T-helper 22 cell (primary cell): ENCODE measurements around the gene SPRED3.
A peak's percentile ranks its signal among the peaks of the same experiment; 100 is the strongest.

Source experiments
- DNase-seq: peaks from one replicate; pipeline ENCODE4 v3.0.0-alpha.2; 2020; ENCODE audit warnings: low read depth

The SPRED3 gene

DNA sequence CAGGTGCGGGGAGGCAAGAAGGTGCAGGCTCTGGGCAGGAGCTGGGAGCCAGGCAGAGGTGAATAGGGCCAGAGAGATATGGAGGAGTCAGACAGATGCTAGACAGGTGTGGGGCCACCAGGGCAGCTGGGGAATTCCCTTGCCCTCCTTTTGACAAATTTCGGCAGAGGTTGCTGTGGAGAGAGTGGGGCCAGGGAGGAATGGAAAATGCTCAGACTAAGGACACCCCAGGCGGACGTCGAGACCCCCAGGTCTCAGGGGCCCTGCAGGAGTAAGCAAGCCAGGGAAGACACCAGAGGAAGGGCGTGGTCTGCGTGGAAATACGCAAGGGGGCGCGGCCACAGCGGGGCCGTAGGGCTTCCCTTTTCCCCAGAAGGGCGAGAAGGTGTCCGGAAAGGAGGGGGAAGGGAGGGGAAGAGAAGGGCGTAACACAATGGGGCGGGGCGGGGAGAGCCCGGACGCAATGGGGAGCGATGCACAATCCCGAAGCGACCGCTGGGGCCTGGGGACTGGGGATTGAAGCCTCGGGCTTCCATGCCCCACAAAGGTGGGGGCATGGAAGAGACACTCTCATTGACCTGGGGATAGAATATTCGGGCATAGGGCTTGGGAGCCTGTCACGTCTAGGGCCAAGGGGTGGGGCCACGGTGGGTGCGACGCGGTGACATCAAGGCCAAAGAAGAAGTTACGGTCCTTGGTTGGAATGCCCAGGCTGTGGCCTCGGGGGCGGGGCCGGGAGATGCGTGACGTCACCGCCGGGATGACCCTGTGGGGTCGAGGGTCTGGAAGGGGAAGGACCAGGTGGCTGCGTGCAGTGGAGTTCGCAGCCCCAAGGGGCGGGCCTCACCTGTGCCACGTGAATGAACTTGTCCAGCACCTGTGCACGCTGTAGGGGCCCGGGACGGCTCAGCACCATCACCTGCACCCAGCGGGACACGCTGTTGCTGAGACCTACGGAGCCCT lies 29.3 kb downstream of the SPRED3 start:
- DNase-seq: peak; percentile 25

DNA sequence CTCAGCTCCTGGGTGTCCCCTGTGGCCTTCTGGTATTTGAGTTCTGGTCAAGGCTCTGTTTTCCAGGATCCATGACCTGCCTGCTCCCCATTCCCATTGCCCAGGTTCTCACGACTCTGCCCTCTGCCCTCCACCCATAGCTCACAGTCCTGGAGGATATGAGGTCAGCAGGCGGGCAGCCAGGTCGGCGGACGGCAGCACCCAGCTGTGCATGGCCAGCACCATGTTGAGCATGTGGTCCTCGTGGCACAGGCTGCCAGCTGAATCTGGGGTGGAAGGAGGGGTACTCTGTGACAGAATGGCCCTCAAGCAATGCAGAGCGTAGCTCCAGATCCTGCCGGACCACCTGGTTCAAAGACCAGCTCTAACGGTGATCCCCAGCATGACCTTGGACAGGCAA lies 32.4 kb downstream of the SPRED3 start:
- DNase-seq: no peak

DNA sequence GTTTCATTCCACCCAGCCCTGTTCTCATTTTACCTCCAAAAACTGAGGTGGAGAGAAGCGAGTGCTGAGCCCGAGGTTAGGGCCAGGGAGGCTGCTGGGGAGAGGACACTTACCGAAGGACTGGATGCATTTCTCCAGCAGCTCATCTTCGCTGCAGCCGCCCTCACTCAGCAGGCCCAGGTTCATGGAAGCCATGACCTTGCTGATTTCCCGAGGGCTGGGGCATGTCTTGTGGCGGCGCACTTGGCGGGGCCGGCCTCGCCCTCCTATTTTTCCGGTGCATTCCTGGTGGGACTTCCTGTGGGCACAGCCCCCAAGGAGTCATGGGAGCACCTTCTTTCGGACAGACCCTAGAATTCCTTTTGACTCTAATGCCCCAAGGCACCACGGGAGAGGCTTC lies 33.4 kb downstream of the SPRED3 start:
- DNase-seq: no peak

DNA sequence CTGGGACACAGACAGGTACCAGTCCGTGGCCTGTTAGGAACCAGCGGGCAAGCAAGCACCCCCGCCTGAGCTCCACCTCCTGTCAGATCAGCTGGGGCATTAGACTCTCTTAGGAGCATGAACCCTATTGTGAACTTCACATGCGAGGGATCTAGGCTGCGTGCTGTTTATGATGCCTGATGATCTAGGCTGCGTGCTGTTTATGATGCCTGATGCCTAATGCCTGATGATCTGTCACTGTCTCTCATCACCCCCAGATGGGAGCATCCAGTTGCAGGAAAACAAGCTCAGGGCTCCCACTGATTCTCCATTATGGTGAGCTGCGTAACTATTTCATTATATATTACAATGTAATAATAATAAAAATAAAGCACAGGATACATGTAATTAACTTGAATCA lies 33.9 kb downstream of the SPRED3 start:
- no peak for DNase-seq

DNA sequence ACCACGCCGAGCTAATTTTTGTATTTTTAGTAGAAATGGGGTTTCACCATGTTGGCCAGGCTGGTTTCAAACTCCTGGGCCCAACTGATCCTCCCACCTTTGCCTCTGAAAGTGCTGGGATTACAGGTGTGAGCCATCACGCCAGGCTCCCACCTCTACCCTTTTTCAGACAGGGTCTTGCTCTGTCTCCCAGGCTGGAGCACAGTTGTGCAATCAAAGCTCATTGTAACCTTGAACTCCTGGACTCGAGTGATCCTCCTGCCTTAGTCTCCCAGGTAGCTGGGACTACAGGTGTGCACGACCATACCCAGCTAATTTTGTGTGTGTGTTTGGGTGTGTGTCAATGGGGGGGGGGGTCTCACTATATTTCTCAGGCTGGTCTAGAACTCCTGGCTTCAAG lies 35.8 kb downstream of the SPRED3 start:
- no peak for DNase-seq

DNA sequence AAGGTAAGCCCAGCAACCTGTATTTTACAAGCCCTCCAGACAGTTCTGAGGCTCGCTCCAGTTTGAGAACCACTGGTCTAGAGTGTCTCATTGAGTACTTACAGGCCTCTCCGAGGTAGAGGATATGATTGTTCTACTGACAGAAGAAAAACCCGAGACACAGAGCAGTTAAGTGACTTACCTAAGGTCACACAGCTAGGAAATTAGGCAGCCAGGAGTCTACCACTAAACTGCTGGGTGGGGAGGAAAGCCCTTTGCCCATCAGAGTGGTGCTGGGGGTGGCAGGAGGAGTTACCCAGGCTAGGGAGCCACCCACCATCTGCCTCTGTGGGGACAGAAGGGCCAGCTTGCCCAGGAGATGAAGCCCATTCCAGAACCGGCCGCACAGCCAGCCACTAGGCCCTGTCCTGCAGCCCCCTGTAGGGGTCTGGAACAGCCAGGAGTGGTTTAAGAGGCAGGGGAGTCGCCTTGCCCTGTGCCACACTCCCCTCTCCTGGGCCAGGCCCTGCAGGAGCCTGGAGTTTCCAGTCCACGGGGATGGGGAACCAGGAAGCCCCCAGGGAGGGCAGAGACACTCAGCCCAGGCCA lies 36.8 kb downstream of the SPRED3 start:
- DNase-seq: no peak

DNA sequence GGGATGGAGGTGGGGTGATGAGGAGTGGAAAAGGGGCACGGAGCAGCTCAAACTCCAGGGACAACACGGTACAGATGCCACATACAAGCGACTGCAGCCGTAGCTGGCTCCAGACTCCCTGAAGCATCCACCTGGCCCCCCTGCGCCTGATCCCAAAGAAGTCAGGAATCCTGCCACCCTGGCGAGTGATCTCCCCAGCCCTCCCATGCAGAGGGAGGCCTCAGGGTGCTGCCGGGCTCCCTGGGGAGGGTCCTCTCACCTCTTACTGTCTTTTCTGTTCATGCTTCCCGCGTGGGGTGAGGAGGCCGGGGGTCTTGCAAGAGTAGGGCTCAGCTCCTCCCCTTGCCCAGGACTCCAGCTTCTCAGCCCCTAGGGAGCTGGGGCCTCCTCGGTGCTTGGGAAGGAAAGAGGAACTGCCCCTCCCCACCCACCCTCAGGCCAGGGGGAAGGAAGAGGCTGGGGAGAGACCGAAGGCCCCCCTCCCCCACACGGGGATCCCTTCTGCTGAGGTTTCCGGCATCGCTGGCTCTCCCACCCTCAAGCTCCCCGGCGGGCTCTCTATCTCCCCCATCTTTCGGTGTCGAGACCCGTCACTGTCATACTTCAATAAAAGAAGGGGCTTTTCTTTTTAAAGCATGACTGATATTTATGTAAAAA lies 37.4 kb downstream of the SPRED3 start, which contains the start of gene RASGRP4:
TSS of gene RASGRP4 (minus strand) at position 410 of the 657 bp plus-strand sequence. CDS start at position 282, 128 bp downstream.
- DNase-seq: peak; percentile 39

DNA sequence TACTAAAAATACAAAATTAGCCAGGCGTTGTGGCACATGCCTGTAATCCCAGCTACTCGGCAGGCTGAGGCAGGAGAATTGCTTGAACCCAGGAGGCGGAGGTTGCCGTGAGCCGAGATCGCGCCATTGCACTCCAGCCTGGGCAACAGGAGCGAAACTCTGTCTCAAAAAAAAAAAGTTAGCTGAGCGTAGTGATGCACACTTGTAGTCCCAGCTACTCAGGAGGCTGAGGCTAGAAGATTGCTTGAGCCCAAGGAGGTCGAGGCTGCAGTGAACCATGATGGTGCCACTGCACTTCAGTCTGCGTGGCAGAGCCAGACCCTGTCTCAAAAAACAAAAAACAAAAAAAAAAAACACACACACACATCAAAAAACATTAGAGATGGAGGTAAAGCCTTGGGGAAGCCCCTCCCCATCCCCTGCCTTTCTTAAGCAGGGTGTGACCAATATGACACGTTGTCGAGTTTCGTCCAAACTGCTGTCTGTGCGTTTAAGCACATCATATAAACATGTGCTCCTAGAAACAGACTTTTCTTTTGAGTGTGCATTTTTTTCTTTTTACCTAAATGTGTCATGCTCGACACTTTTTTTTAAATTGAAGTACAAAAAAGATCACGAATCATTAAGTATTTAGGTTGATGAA lies 38.7 kb downstream of the SPRED3 start:
- DNase-seq: peak; percentile 26

DNA sequence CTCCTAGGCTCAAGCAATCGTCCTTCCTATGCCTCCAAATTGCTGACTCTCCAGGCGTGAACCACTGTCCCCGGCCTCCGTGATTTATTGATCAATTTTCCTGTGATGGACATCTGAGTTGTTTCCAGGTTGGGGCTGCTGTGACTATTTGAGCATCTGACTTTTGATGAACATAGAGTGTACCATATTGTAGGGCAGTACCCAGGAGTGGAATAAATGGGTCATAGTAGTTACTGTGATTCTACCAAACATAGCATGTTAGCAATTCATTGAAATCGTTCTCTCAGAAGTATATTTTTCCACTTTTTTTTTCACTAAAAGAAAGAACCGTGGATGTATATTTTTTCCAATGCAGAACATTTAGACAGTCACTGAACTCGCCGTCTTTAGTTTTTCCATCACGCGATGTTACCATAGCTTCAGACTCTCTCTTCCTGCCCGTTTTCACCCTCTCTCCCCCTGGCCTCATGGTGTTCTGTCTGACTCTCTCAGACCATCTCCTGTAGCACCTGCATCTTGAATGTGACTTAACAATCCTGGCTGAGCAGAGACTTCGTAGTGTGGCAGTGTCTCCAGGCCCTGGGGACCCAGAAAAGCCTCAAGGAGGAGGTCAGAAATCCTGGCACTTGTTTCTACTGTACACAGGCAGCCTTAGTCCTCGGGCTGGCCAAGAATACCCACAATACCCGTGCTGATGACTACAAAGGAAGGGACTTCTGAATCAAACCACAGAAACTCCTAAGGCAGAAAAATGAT lies 40.7 kb downstream of the SPRED3 start:
- DNase-seq: no peak

DNA sequence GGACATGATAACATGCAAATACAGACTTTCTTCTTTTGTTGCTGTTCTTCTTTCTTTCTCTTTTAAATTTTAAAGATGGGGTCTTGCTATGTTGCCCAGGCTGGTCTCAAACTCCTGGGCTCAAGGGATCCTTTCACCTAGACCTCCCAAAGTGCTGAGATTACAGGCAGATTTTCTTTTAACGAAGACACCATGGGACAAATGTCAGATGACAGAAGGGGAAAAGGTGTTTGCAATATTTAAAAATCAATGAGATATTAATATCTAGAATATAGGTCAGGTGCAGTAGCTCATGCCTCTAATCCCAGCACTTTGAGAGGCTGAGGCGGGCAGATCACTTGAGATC lies 41.3 kb downstream of the SPRED3 start:
- no peak for DNase-seq

DNA sequence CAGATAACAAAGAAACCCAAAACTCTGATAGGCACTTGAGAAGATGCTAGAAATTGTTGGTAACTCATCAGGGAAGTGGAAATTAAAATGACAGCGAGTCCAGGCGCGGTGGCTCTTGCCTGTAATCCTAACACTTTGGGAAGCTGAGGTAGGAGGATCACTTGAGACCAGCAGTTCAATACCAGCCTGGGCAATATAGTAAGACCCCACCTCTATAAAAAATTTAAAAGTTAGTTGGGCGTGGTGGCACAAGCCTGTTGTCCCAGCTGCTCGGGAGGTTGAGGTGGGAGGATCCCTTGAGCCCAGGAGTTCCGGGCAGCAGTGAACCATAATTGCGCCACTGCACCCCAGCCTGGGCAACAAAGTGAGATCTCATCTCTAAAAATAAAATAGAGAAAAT lies 42.4 kb downstream of the SPRED3 start:
- DNase-seq: no peak

DNA sequence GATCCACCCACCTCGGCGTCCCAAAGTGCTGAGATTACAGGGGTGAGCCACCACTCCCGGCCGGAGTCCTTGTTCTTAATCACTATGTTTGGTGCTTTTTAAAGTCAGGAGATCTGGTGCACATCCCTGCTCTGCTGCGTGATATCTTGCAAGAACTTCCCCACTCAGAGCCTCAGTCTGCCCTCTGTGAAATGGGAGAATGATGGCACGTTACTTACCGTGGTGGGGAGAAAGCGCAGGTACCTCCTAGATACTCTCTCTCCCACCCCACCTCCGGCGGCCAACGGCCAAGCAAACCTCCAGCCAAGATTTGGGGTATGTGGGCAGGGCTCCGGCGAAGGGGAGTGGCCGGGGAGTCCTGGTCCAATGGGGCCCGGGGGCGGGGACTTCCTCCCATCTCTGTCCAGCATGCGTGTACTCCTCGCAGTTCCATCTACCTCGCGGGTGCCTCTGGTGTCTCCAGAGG lies 44.8 kb downstream of the SPRED3 start, which contains the start of gene RYR1:
TSS of gene RYR1 (plus strand) at position 424 of the 466 bp plus-strand sequence. CDS start 139 bp downstream, outside the sequence.
- DNase-seq: peak; percentile 21

DNA sequence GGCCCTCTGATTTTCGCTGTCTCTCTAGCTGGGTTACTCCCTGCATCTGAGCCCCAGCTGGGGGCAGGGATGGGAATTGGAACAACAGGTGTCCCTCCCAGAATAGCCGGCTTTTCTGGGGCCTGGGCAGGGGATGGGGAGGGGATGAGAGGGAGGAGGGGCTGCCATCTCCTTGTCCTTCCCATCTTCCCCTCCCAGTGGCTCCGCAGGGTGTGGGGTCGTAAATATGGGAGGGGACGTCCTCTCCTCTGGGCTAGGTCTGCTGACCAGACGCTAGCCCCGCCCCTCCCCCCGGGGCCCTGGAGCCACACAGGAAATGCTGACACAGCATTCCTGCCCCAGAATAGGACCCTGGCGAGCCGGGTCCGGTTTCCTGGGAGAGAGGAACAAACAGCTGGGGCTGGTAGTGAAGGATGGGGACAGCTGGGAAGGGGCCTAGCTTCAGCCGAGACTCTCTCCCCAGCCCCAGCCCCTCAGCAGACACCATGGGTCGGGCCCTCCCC lies 46.1 kb downstream of the SPRED3 start:
- no peak for DNase-seq

DNA sequence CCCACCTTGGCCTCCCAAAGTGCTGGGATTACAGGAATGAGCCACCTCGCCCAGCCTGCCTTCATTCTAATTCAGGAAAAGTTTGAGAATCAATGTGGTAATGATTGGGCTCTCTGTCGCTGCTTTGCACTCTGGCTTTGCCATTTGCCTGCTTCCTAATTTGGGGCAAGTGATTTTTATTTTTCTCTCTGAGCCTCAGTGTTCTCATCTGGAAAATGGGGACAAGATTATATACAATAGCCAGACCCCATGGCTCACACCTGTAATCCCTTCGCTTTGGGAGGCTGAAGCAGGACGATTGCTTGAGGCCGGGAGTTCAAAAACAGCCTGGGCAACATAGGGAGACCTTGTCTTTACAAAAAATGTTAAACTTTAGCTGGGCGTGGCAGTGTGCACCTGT lies 48.8 kb downstream of the SPRED3 start:
- no peak for DNase-seq

DNA sequence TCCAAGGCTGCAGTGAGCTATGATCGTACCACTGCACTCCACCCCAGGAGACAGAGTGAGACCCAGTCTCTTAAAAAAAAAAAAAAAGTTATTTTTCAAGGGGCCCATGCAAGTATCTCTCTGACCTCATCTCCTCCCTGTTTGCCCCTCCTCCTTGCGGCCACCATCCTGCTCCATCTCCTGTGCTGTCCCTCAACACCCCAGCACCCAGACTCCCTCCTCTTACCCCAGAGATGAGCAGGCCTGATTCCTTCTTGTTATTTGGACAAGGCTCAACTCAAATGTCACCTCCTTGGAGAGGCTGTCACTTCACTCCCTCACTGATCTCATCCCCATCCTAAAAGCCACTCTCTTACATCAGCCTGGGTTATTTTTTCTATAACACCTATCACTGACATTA lies 49.4 kb downstream of the SPRED3 start:
- DNase-seq: no peak

DNA sequence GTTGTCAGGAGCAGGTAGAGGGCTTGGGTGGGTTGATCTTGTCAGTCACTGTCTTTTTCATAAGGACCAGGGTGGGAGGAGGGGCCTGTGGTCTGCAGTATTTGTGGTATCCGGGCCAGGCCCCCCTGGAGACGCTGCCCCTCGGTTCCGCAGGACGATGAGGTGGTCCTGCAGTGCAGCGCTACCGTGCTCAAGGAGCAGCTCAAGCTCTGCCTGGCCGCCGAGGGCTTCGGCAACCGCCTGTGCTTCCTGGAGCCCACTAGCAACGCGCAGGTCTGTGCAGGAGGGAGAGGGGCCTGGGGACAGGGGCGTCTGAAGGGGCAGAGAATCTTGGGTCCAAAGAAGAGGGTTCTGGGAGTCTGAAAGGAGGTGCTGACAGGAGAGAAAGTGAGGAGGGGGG lies 52.1 kb downstream of the SPRED3 start:
- DNase-seq: no peak

DNA sequence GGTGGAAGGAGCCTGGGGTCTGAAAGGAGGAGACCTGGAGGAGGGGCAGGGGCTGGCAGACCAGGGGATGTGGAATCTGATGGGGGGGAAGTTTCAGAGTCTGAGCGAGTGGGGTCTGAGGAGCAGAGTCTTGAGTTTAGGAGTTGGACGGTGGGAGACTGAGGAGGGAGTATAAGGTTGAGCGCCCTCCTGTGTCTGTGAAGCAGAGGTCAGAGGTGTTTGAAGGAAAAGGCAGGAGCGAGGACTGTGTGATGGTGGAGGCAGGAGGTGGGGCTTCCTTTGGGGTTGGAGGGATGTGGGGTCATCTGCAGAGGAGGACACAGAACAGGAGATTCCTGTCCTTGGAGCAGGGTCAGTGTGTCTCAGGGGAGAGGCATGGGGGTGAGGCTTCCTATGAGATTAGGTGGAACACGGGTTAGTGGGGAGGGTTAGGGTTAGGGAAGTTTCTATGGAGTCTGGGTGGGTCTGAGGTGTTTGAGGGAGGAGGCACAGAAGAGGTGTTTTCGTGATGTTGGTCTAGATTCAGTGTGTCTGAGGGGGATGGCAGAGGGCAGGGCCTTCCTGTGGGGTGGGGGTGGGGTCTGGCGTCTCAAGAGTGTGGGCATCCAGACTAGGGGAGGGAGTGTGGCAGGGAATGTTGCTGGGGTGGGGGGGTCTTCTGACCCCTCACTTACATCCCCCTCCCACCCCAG lies 53.3 kb downstream of the SPRED3 start:
- no peak for DNase-seq

DNA sequence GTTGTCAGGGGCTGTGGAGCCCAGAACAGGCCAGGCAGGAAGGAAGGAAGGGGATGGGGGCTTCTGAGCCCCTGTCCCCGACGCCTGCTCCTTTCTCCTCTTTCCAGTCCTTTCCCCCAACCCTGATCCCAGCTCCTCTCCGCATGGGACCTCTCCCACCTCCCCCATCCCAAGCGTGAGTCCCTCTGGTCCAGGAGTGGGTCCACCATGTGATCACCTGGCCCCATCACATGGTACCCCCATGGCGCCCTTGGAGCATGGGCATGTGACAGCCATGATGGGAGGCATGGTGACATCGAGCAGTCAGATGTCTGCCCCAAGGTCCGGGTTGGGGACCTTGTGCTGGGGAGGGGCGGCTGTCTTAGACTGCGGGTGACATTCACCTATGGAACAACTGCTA lies 54.2 kb downstream of the SPRED3 start:
- no peak for DNase-seq

DNA sequence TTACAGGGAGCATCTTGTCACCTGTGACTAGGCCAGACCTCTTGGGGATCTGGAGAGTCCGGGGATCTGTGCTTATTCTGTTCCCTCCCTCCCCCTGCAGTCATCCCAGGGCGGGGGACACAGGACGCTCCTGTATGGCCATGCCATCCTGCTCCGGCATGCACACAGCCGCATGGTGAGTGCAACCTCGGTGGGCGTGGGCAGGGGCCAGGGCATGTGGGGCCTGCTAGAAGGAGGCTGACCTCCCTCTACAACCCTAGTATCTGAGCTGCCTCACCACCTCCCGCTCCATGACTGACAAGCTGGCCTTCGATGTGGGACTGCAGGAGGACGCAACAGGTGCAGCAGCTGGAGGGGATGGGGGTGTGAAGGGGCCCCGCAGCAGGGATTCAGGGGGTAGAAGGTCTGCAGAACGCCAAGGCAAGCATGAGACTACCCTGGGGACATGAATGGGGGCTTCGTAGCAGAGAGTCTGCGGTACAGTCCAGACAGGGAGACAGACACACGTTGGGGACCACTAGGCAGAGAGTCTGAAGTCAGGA lies 55.0 kb downstream of the SPRED3 start:
- DNase-seq: no peak

DNA sequence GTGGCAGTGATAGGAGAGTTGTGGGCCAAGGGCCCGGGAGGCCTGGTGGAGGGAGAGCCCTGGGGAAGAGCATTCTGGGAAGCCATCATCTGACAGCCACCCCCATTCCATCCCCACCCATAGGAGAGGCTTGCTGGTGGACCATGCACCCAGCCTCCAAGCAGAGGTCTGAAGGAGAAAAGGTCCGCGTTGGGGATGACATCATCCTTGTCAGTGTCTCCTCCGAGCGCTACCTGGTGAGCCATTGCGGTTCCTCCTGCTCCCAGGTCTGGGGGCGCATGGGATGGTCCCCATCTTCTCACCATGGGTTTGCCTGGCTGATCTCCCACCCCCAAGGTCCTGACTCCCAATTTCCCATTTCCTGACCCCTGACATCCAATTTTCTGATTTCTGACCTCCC lies 55.5 kb downstream of the SPRED3 start:
- no peak for DNase-seq
